Loucy (cell line): Measurements from ENCODE around the gene GCK.

Experiments used
- H2AFZ ChIP-seq: fragments of 200-600 bp; sonication (generic); 2 replicates; pipeline ENCODE4 v1.6.0; 2016; ENCODE audit warnings: antibody characterized with exemption, mild to moderate bottlenecking, low read length, moderate library complexity
- H3F3A ChIP-seq: fragments of 200-600 bp; 2 replicates; pipeline ENCODE4 v1.6.0; 2016; ENCODE audit warnings: antibody characterized with exemption, low read depth, mild to moderate bottlenecking
- H3K27me3 ChIP-seq: fragments of 200-600 bp; sonication (generic); 2 replicates; pipeline ENCODE4 v1.6.1; 2014; ENCODE audit warnings: low read length, mild to moderate bottlenecking; ENCODE audit not compliant: insufficient read depth, poor library complexity, severe bottlenecking
- H3K36me3 ChIP-seq: fragments of 200-600 bp; sonication (generic); 2 replicates; pipeline ENCODE4 v1.6.1; 2016; ENCODE audit warnings: low read length; ENCODE audit not compliant: insufficient read depth
- H3K4me1 ChIP-seq: fragments of 200-600 bp; sonication (generic); 2 replicates; pipeline ENCODE4 v1.5.1; 2014; ENCODE audit warnings: low read length, mild to moderate bottlenecking; ENCODE audit not compliant: insufficient read depth, poor library complexity, severe bottlenecking
- H3K4me2 ChIP-seq: fragments of 200-600 bp; sonication (generic); 2 replicates; pipeline ENCODE4 v1.6.0; 2014; ENCODE audit warnings: antibody characterized with exemption, low read length, low read depth, mild to moderate bottlenecking; ENCODE audit not compliant: poor library complexity, severe bottlenecking
- H3K4me3 ChIP-seq: fragments of 200-600 bp; sonication (generic); 2 replicates; pipeline ENCODE4 v1.5.1; 2014; ENCODE audit warnings: low read length, mild to moderate bottlenecking, mixed read lengths; ENCODE audit not compliant: poor library complexity, severe bottlenecking
- H3K79me2 ChIP-seq: fragments of 200-600 bp; sonication (generic); 2 replicates; pipeline ENCODE4 v1.6.1; 2014; ENCODE audit warnings: low read length; ENCODE audit not compliant: insufficient read depth
- H3K9ac ChIP-seq: fragments of 200-600 bp; sonication (generic); 2 replicates; pipeline ENCODE4 v1.6.0; 2014; ENCODE audit warnings: mild to moderate bottlenecking, low read depth, low read length, moderate library complexity; ENCODE audit not compliant: poor library complexity, severe bottlenecking
- H3K9me2 ChIP-seq: fragments of 200-600 bp; sonication (generic); replicated peaks from 2 replicates; pipeline ENCODE4 v1.6.1; 2016; ENCODE audit warnings: low read depth, low read length, mixed read lengths
- H3K9me3 ChIP-seq: fragments of 200-600 bp; sonication (generic); 2 replicates; pipeline ENCODE4 v1.6.1; 2014; ENCODE audit warnings: mild to moderate bottlenecking, antibody characterized with exemption, low read length, low read depth; ENCODE audit not compliant: insufficient read depth
- H4K20me1 ChIP-seq: fragments of 200-600 bp; sonication (generic); 2 replicates; pipeline ENCODE4 v1.6.0; 2014; ENCODE audit warnings: antibody characterized with exemption, low read length, mild to moderate bottlenecking; ENCODE audit not compliant: insufficient read depth, poor library complexity, severe bottlenecking
- CTCF ChIP-seq: fragments of 200-600 bp; sonication (generic); conservative IDR thresholded peaks from 2 replicates; pipeline ENCODE4 v1.5.1; 2014; ENCODE audit warnings: mild to moderate bottlenecking, antibody characterized with exemption, low read length
- EZH2phosphoT487 ChIP-seq: fragments of 200-600 bp; IDR thresholded peaks from 2 replicates; pipeline ENCODE4 v1.6.1; 2018; ENCODE audit warnings: antibody characterized with exemption, mild to moderate bottlenecking, moderate library complexity, borderline replicate concordance

Gene GCK

GRCh38 chr7:44213877-44214388 is 24.7 kb upstream of the GCK start:
- Histone ChIP-seq H3K4me2 (no peak overlapping the region), H3K27me3 (no peaks in the 10 kb centered on the region), H3K9me3 (no peaks in the 10 kb centered on the region), H3F3A (no peaks in the 10 kb centered on the region), H2AFZ (no peak overlapping the region), H3K79me2 (no peaks in the 10 kb centered on the region), H3K4me1 (no peaks in the 10 kb centered on the region), H3K9me2 (no peaks in the 10 kb centered on the region), H3K9ac (no peak overlapping the region), H4K20me1 (no peaks in the 10 kb centered on the region), H3K36me3 (peaks cover 46% of the 10 kb centered on the region), H3K4me3 (no peak overlapping the region)
- TF ChIP-seq EZH2phosphoT487 = no peak
- TF ChIP-seq CTCF = no peak

- H3F3A ChIP-seq = no peaks in the 10 kb centered on the region
- peaks cover 52% of the 10 kb centered on the region for H3K36me3 ChIP-seq
- no peak for TF ChIP-seq CTCF
- TF ChIP-seq EZH2phosphoT487 = no peak
- H3K9me2 ChIP-seq = no peaks in the 10 kb centered on the region
- H3K27me3 ChIP-seq = no peaks in the 10 kb centered on the region
- no peak overlapping the region for H3K4me2 ChIP-seq
- H3K79me2 ChIP-seq = no peaks in the 10 kb centered on the region
- no peaks in the 10 kb centered on the region for H3K4me1 ChIP-seq
- H4K20me1 ChIP-seq = no peaks in the 10 kb centered on the region
- no peak overlapping the region for H3K9ac ChIP-seq
- no peaks in the 10 kb centered on the region for H3K9me3 ChIP-seq
- no peak overlapping the region for H2AFZ ChIP-seq
- no peak overlapping the region for H3K4me3 ChIP-seq
These were observed 24.1 kb upstream of the GCK start for GRCh38 chr7:44213206-44213876.

- peaks cover 59% of the 10 kb centered on the region for H3K36me3 ChIP-seq
These were observed 23.4 kb upstream of the GCK start for GRCh38 chr7:44212581-44213184.

More at GRCh38 chr7:44212581-44213184, 23.4 kb upstream of the GCK start:
- no peak for TF ChIP-seq EZH2phosphoT487
- Histone ChIP-seq H4K20me1 (no peaks in the 10 kb centered on the region), H3K4me3 (no peak overlapping the region), H3K4me1 (no peaks in the 10 kb centered on the region), H2AFZ (no peak overlapping the region), H3K27me3 (no peaks in the 10 kb centered on the region), H3K4me2 (no peak overlapping the region), H3K9me2 (no peaks in the 10 kb centered on the region), H3K9ac (no peak overlapping the region), H3K79me2 (no peaks in the 10 kb centered on the region), H3F3A (no peaks in the 10 kb centered on the region), H3K9me3 (no peaks in the 10 kb centered on the region)
